Heart left ventricle (tissue), 16 donors: ENCODE measurements around the gene BICRAL. TPM values are rescaled to one million over a fixed set of nuclear protein-coding genes. Genes with fewer than 3 reads are reported as not detected.
A peak's percentile ranks its signal among the peaks of the same experiment; 100 is the strongest.
"Not testable (repeated sequence)": the region's sequence is repeated elsewhere in the genome, so short reads cannot be mapped to it uniquely, and the experiment has no call there.

Experiments
- ATAC-seq, 4 donors: fragments of 200-7000 bp; cut with Tn5 transposase; one replicate each; pipeline ENCODE4 v1.9.1; 2020 to 2022; ENCODE audit warnings: moderate library complexity in 4 of 4, mild to moderate bottlenecking in 3 of 4, moderate number of reproducible peaks in 1 of 4
- DNase-seq, 5 donors: peaks; one replicate each; pipeline ENCODE4 v3.0.0-alpha.2; 2020
- H3K27ac ChIP-seq, 12 donors: fragments of 200-600 bp; sonication (generic) in 4 of 12; one replicate each; pipeline versions ENCODE4 v1.5.0 to v1.8.0; 2016 to 2022; ENCODE audit warnings: mild to moderate bottlenecking in 2 of 12
- H3K27me3 ChIP-seq, 9 donors: fragments of 200-600 bp; sonication (generic) in 2 of 9; one replicate each; pipeline versions ENCODE4 v1.5.1 to v1.8.0; 2016 to 2022; ENCODE audit warnings: mild to moderate bottlenecking in 3 of 9
- H3K36me3 ChIP-seq, 9 donors: fragments of 200-600 bp; sonication (generic) in 2 of 9; one replicate each; pipeline versions ENCODE4 v1.5.0 to v1.8.0; 2018 to 2022; ENCODE audit warnings: mild to moderate bottlenecking in 2 of 9
- H3K4me1 ChIP-seq, 12 donors: fragments of 200-600 bp; sonication (generic) in 4 of 12; one replicate each; pipeline versions ENCODE4 v1.5.0 to v1.8.0; 2016 to 2022; ENCODE audit warnings: mild to moderate bottlenecking in 3 of 12
- H3K4me3 ChIP-seq, 12 donors: fragments of 200-600 bp; sonication (generic) in 4 of 12; one replicate each; pipeline versions ENCODE4 v1.5.0 to v1.8.0; 2017 to 2022; ENCODE audit warnings: mild to moderate bottlenecking in 9 of 12, moderate library complexity in 4 of 12
- H3K9me3 ChIP-seq, 12 donors: fragments of 200-600 bp; sonication (generic) in 4 of 12; one replicate each; pipeline versions ENCODE4 v1.5.0 to v1.8.0; 2016 to 2022; ENCODE audit warnings: mild to moderate bottlenecking in 1 of 12
- CTCF ChIP-seq, 12 donors: fragments of 200-600 bp; sonication (generic) in 4 of 12; IDR thresholded peaks; one replicate each; pipeline versions ENCODE4 v1.5.0 to v1.8.0; 2018 to 2022; ENCODE audit warnings: antibody characterized with exemption in 12 of 12, mild to moderate bottlenecking in 5 of 12
- POLR2A ChIP-seq, 2 donors: fragments of 450-650 bp; IDR thresholded peaks; one replicate each; pipeline ENCODE4 v1.6.1; 2017; ENCODE audit warnings: antibody characterized with exemption in 2 of 2, mild to moderate bottlenecking in 2 of 2, moderate library complexity in 2 of 2
- WGBS, 4 donors: extraction: QIAGEN DNeasy Blood & Tissue Kit in 2 of 4; methylation state at CpG; one replicate each; pipeline versions ENCODE4 v1.1.5 to v1.1.7; 2013 to 2018; 5-methylcytosine and 5-hydroxymethylcytosine counted together
- intact Hi-C, 10 donors: fragments of 100-400 bp; cut with DNase I; formaldehyde crosslinking; loops; one replicate each; pipeline versions ENCODE4 v1.11.1 to v1.14.2; 2022
- polyA plus RNA-seq, 2 donors: library from polyadenylated mRNA; stranded (reverse); fragments of 200-250 nt; gene quantifications; one replicate each; pipeline ENCODE4 v1.2.3, GENCODE V29; 2013
- total RNA-seq, 9 donors: library from RNA; depleted of rRNA in 2 of 9; stranded (reverse); fragments of >200 nt in 2 of 9; fragmentation: NEBNext Ultra II Directional in 3 of 9; extraction: Animal tissue kit (Norgen Biotek cat#: 25700) in 3 of 9; gene quantifications; one replicate each; pipeline versions ENCODE4 v1.1.0 to v1.2.4, GENCODE V29; 2016 to 2023
- donor health status: ischemic (EF 13 %, LVEDD 7.1; RV severe dilation, severe dysfunction).
- donor health status: healthy with polysubstance abuse.
- donor health status: DM: no; HTN: yes; CAD: no.
- donor health status: DM: no; HTN: no; CAD: no.
- donor health status: ischemic (EF 25% LVEDD 6.9; RV normal size, moderate dysfunction).
- donor health status: ischemic (EF 25% LVEDD 5.7; RV mildly dilated, moderate dysfunction).
- donor health status: healthy.
- donor health status: DM: yes; HTN: yes; CAD: no.
- donor health status: ischemic (EF 35%, LVEDD 5.7; RV mildly dilated, moderate dysfunction).
- donor health status: nonischemic (EF 11% LVEDD 7.7; RV severe dilation, severe dysfunction).
- donor health status: DM: yes; HTN: yes; CAD: no.
- donor health status: PGD.
- donor health status: ischemic (EF 29% LVEDD 5.4; RV normal size, mild dysfunction).
- donor health status: nonischemic (EF 23%, LVEDD 6.1; RV moderate dilation, normal function).

The BICRAL gene
- total and polyA plus RNA-seq, 11 donors = 2.5 to 17.1 (median 11.7) TPM

GRCh38 chr6:42891199-42891722 is 109.4 kb downstream of the BICRAL start:
- TF ChIP-seq CTCF (IDR thresholded peaks at IDR 0.05) (no peak), POLR2A (IDR thresholded peaks at IDR 0.05) (no peak)

GRCh38 chr6:42894041-42894828 is 112.4 kb downstream of the BICRAL start:
- ATAC-seq, H3K9me3 ChIP-seq, H3K27me3 ChIP-seq, H3K4me3 ChIP-seq, H3K36me3 ChIP-seq, DNase-seq: not testable (repeated sequence)
- 51 to 60% (median 56%) methylated on average over 19 of the region's 19 CpGs for WGBS, 4 donors
- intact Hi-C loops = loop anchor here in 1 of 10 donors (5.0 kb wide), 1 partner anchor 232 kb away; no protein-coding TSS in a partner anchor
- peak overlapping the region in 8 of 12 donors; percentile 52 to 81 (median 62) for H3K27ac ChIP-seq
- H3K4me1 ChIP-seq = peaks cover 0 to 25% (median 11%) of the 10 kb centered on the region in 12 donors

More at GRCh38 chr6:42891199-42891722, 109.4 kb downstream of the BICRAL start:
- DNase-seq (no peak), ATAC-seq (no peak)
- Histone ChIP-seq H3K4me1 (peaks cover 0 to 25% (median 11%) of the 10 kb centered on the region in 12 donors), H3K4me3 (peak overlapping the region; percentile 72 to 99 (median 88)), H3K27me3 (no peaks in the 10 kb centered on the region), H3K9me3 (no peaks in the 10 kb centered on the region), H3K36me3 (peaks cover 0 to 25% (median 18%) of the 10 kb centered on the region in 9 donors), H3K27ac (peak overlapping the region; percentile 78 to 97 (median 92))
- intact Hi-C loops = loop anchor here in 1 of 10 donors (5.0 kb wide), 1 partner anchor 229 kb away; no protein-coding TSS in a partner anchor
- WGBS, 4 donors = 31 to 45% (median 43%) methylated on average over 17 of the region's 17 CpGs

- DNase-seq = no peak
- H3K27ac ChIP-seq = no peak overlapping the region
- WGBS, 4 donors = 70 to 76% (median 75%) methylated on average over 10 of the region's 10 CpGs
- ATAC-seq = no peak
- no peaks in the 10 kb centered on the region for H3K9me3 ChIP-seq
- peaks cover 0 to 17% (median 5%) of the 10 kb centered on the region in 12 donors for H3K4me1 ChIP-seq
- intact Hi-C loops = loop anchor here in 4 of 10 donors (5.0 kb wide), 1 partner anchor 234 kb away; no protein-coding TSS in a partner anchor
- H3K4me3 ChIP-seq = no peak overlapping the region
- H3K36me3 ChIP-seq = no peaks in the 10 kb centered on the region
- no peaks in the 10 kb centered on the region for H3K27me3 ChIP-seq
- no peak for TF ChIP-seq CTCF (IDR thresholded peaks at IDR 0.05)
- no peak for TF ChIP-seq POLR2A (IDR thresholded peaks at IDR 0.05)
Measured at GRCh38 chr6:42896178-42896719, 114.4 kb downstream of the BICRAL start.

- WGBS, 4 donors = 10% methylated on average over 10 of the region's 10 CpGs
- no peaks in the 10 kb centered on the region for H3K9me3 ChIP-seq
- TF ChIP-seq CTCF (IDR thresholded peaks at IDR 0.05) = peak; percentile 70 to 91 (median 76)
- TF ChIP-seq POLR2A (IDR thresholded peaks at IDR 0.05) = no peak
- ATAC-seq = no peak
- intact Hi-C loops = loop anchor here in 5 of 10 donors (1.0 to 5.0 kb wide), 2 partner anchors 237 to 238 kb away; no protein-coding TSS in a partner anchor
- H3K4me3 ChIP-seq = no peak overlapping the region
- H3K4me1 ChIP-seq = peaks cover 0 to 24% (median 8%) of the 10 kb centered on the region in 12 donors
- DNase-seq = peak in 4 of 5 donors; percentile 40 to 65 (median 60)
- no peak overlapping the region for H3K27ac ChIP-seq
- no peaks in the 10 kb centered on the region for H3K36me3 ChIP-seq
- no peaks in the 10 kb centered on the region for H3K27me3 ChIP-seq
Measured at GRCh38 chr6:42898891-42899361, 117.1 kb downstream of the BICRAL start.
